ENCODE data around the gene ITIH5. TPM values are rescaled to one million over a fixed set of nuclear protein-coding genes. Genes with fewer than 3 reads are reported as not detected.

Gene ITIH5
- total RNA-seq, 1 donor from 2014 or later, result 1.5 TPM

DNA sequence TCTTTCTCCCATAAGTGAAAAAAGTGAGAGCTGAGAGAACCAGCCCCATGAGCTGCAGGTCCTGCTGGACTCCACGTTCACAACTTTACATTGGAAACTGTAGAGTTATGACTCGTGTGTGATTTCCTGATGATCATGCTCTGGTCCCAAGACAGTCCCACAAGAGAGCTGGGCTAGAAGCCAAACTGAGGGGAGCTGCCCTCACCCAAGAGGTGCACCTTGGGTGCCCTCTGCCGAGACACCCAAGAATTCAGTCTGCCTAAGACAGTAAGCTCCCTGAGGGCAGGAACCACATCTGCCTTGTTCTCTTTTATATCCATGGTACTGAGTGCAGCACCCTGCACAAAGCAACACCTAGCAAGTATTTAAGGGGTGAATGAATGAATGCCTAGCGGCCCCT lies 143.1 kb downstream of the ITIH5 start:
- H3K4me3 Mint-ChIP-seq (ENCODE audit: low read depth), result no peak overlapping the region
- no peak for DNase-seq (ENCODE audit: low spot score, unreplicated experiment)
- peaks cover 17% of the 10 kb centered on the region for H3K27me3 Mint-ChIP-seq
- H3K36me3 Mint-ChIP-seq (ENCODE audit: insufficient read depth), result no peaks in the 10 kb centered on the region
- H3K27ac Mint-ChIP-seq, result no peak overlapping the region
- no peak for TF ChIP-seq CTCF (IDR thresholded peaks at IDR 0.05; ENCODE audit: unreplicated experiment)
- no peaks in the 10 kb centered on the region for H3K4me1 Mint-ChIP-seq (ENCODE audit: low read depth)
- H3K9me3 Mint-ChIP-seq (ENCODE audit: low read depth), result no peaks in the 10 kb centered on the region

DNA sequence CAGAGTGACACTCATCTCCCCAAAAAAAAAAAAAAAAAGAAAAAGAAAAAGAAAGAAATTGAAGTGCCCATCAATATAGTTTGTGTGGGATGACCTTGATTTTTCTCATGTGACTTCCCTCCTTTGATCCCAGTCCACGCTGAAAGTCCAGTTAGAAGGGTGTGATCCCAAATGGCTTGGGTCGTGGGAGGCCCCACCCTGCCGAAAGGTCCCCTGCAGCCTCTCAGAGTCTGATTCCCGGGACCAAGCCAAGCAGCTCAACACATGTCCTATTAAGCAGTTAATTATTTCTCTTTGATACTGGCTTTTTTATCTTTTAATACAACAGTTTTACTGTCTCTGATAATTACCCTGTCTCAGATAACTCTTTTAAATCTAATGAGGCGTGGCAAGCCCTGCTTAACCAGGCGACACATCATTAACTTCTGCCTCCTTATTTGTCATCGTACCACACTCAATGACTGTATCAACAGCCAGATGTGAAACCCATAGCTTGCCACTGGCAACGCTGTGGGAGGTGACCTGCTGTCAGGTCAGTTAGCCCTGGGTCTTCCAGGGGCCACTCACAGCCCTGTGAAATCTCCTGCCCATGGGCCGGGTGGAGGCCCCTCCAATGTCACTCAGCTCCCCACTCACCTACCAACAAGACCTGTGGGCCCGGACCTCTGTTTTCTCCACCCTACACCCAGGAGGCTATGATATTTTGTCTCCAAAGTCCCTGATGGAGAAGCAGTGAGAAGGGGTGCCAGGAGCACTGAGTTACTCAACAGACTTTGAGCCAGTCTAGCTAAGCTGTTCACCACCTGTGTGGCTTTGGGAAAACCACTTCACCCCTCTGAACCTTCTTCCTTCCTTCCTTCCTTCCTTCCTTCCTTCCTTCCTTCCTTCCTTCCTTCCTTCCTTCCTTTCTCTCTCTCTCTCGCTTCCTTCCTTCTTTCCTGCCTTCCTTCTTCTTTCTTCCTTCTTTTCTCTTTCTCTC lies 146.0 kb downstream of the ITIH5 start:
- TF ChIP-seq CTCF (IDR thresholded peaks at IDR 0.05; ENCODE audit: unreplicated experiment), result no peak
- H3K36me3 Mint-ChIP-seq (ENCODE audit: insufficient read depth), result no peaks in the 10 kb centered on the region
- no peaks in the 10 kb centered on the region for H3K9me3 Mint-ChIP-seq (ENCODE audit: low read depth)
- DNase-seq (ENCODE audit: low spot score, unreplicated experiment), result no peak
- no peaks in the 10 kb centered on the region for H3K4me1 Mint-ChIP-seq (ENCODE audit: low read depth)
- H3K27me3 Mint-ChIP-seq, result peaks cover 17% of the 10 kb centered on the region
- H3K4me3 Mint-ChIP-seq (ENCODE audit: low read depth), result no peak overlapping the region
- H3K27ac Mint-ChIP-seq, result no peak overlapping the region

- H3K36me3 Mint-ChIP-seq (ENCODE audit: insufficient read depth), result no peaks in the 10 kb centered on the region
- no peak for TF ChIP-seq CTCF (IDR thresholded peaks at IDR 0.05; ENCODE audit: unreplicated experiment)
Observed at GRCh38 chr10:7519351-7519750, 147.4 kb downstream of the ITIH5 start.

GRCh38 chr10:7518693-7519092 lies 148.1 kb downstream of the ITIH5 start:
- H3K4me3 Mint-ChIP-seq (ENCODE audit: low read depth), result no peak overlapping the region
- no peak for TF ChIP-seq CTCF (IDR thresholded peaks at IDR 0.05; ENCODE audit: unreplicated experiment)
- H3K36me3 Mint-ChIP-seq (ENCODE audit: insufficient read depth), result no peaks in the 10 kb centered on the region
- peaks cover 19% of the 10 kb centered on the region for H3K27me3 Mint-ChIP-seq
- H3K4me1 Mint-ChIP-seq (ENCODE audit: low read depth), result peaks cover 6% of the 10 kb centered on the region
- no peak overlapping the region for H3K27ac Mint-ChIP-seq
- H3K9me3 Mint-ChIP-seq (ENCODE audit: low read depth), result no peaks in the 10 kb centered on the region
- DNase-seq (ENCODE audit: low spot score, unreplicated experiment), result no peak

More at GRCh38 chr10:7519351-7519750, 147.4 kb downstream of the ITIH5 start:
- no peak for DNase-seq (ENCODE audit: low spot score, unreplicated experiment)
- Mint-ChIP-seq H3K27me3 (peaks cover 19% of the 10 kb centered on the region), H3K27ac (no peak overlapping the region), H3K9me3 (ENCODE audit: low read depth) (no peaks in the 10 kb centered on the region), H3K4me1 (ENCODE audit: low read depth) (peaks cover under 1% of the 10 kb centered on the region), H3K4me3 (ENCODE audit: low read depth) (no peak overlapping the region)

DNA sequence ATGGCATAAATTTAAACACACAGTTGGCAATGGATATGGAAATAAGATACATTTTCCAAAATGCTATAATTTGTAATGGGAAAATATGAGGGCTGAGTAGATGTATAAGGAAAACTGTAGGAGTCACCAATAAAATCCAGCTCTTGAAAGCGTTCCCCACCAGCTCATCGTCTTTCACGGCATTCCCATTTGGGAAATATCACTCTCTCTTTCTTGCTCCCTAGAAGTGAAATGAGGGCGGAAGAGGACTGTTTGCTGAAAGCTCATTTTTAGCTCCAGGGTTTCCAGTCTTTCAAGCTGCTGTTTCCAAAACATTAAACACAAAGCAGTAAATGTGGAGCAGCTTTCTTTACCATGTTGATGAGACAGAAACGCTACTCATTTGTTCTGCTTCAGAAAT lies 151.3 kb downstream of the ITIH5 start:
- Mint-ChIP-seq H3K4me1 (ENCODE audit: low read depth) (peaks cover 15% of the 10 kb centered on the region), H3K9me3 (ENCODE audit: low read depth) (peaks cover 13% of the 10 kb centered on the region), H3K4me3 (ENCODE audit: low read depth) (no peak overlapping the region), H3K27ac (no peak overlapping the region), H3K27me3 (peaks cover 9% of the 10 kb centered on the region), H3K36me3 (ENCODE audit: insufficient read depth) (peaks cover 2% of the 10 kb centered on the region)
- no peak for TF ChIP-seq CTCF (IDR thresholded peaks at IDR 0.05; ENCODE audit: unreplicated experiment)
- no peak for DNase-seq (ENCODE audit: low spot score, unreplicated experiment)
